Tibial artery (tissue), 4 donors: ENCODE results near the gene RFPL2.

Source experiments
- DNase-seq, 2 donors: peaks; one replicate each; pipeline ENCODE4 v3.0.0-alpha.2; 2019
- H3K27ac ChIP-seq, 2 donors: fragments of 200-600 bp; sonication (generic) in 1 of 2; 1 replicate in 1 of 2; 2 replicates in 1 of 2; pipeline ENCODE4 v1.5.1; 2018 to 2019; ENCODE audit warnings: mild to moderate bottlenecking in 1 of 2
- H3K27me3 ChIP-seq, 2 donors: fragments of 200-600 bp; sonication (generic) in 1 of 2; one replicate each; pipeline versions ENCODE4 v1.5.1 to v1.6.0; 2016 to 2019
- H3K36me3 ChIP-seq, 3 donors: fragments of 200-600 bp; sonication (generic) in 2 of 3; one replicate each; pipeline ENCODE4 v1.5.1; 2016 to 2019; ENCODE audit warnings: mild to moderate bottlenecking in 2 of 3
- H3K4me1 ChIP-seq, 4 donors: fragments of 200-600 bp; sonication (generic) in 2 of 4; 1 replicate in 3 of 4; 2 replicates in 1 of 4; pipeline ENCODE4 v1.5.1; 2016 to 2019
- H3K4me3 ChIP-seq, 2 donors: fragments of 200-600 bp; sonication (generic) in 1 of 2; 1 replicate in 1 of 2; 2 replicates in 1 of 2; pipeline ENCODE4 v1.5.1; 2018 to 2019; ENCODE audit warnings: mild to moderate bottlenecking in 2 of 2
- H3K9me3 ChIP-seq, 3 donors: fragments of 200-600 bp; sonication (generic) in 1 of 3; one replicate each; pipeline ENCODE4 v1.5.1; 2016 to 2019
- CTCF ChIP-seq, 2 experiments: fragments of 200-600 bp in 1 of 2; fragments of 450-650 bp in 1 of 2; IDR thresholded peaks; one replicate each; pipeline ENCODE4 v1.5.1; 2017 to 2019; ENCODE audit warnings: antibody characterized with exemption in 2 of 2, mild to moderate bottlenecking in 1 of 2, moderate library complexity in 1 of 2
- intact Hi-C: fragments of 100-400 bp; cut with DNase I; formaldehyde crosslinking; loops from one replicate; pipeline ENCODE4 v1.15.0; 2023; ENCODE audit warnings: low total_unique reads

Gene RFPL2

GRCh38 chr22:32244547-32244946, 39.7 kb upstream of the RFPL2 start:
- no peaks in the 10 kb centered on the region for H3K4me1 ChIP-seq
- H3K9me3 ChIP-seq: no peaks in the 10 kb centered on the region
- DNase-seq: no peak
- intact Hi-C loops: no loop called here
- no peak overlapping the region for H3K27ac ChIP-seq
- H3K27me3 ChIP-seq: peaks cover 0 to 15% of the 10 kb centered on the region in 2 donors
- H3K36me3 ChIP-seq: no peaks in the 10 kb centered on the region
- TF ChIP-seq CTCF (IDR thresholded peaks at IDR 0.05): no peak
- H3K4me3 ChIP-seq: no peak overlapping the region

DNA sequence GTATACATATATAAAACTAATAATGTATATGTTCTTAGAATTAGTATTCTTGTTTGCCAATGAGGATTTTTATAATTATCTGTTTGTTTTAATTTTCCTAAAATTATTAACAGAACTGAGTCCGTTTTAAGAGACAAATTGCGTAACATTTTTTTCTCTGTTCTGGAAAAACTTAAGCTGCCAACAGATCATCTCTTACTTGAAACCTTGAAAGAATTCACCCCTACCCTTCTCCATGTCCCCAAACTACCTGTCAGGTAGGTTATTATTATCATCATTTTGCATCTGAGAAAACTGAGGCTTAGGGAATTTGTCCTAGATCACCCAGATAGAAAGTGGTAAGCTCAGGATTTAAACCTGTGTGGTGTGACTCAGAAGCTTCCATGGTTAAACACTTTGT, 35.6 kb upstream of the RFPL2 start:
- no peak overlapping the region for H3K4me3 ChIP-seq
- no peak for TF ChIP-seq CTCF (IDR thresholded peaks at IDR 0.05)
- intact Hi-C loops: no loop called here
- H3K27me3 ChIP-seq: peaks cover 0 to 6% of the 10 kb centered on the region in 2 donors
- no peaks in the 10 kb centered on the region for H3K36me3 ChIP-seq
- no peaks in the 10 kb centered on the region for H3K9me3 ChIP-seq
- DNase-seq: no peak
- no peaks in the 10 kb centered on the region for H3K4me1 ChIP-seq
- H3K27ac ChIP-seq: no peak overlapping the region

GRCh38 chr22:32237906-32238305, 33.0 kb upstream of the RFPL2 start:
- DNase-seq: no peak
- H3K4me1 ChIP-seq: no peaks in the 10 kb centered on the region
- TF ChIP-seq CTCF (IDR thresholded peaks at IDR 0.05): no peak
- H3K36me3 ChIP-seq: no peaks in the 10 kb centered on the region
- H3K9me3 ChIP-seq: no peaks in the 10 kb centered on the region
- intact Hi-C loops: no loop called here
- H3K27ac ChIP-seq: no peak overlapping the region
- H3K27me3 ChIP-seq: peaks cover 0 to 9% of the 10 kb centered on the region in 2 donors
- H3K4me3 ChIP-seq: no peak overlapping the region

- H3K4me1 ChIP-seq: no peaks in the 10 kb centered on the region
- no peak overlapping the region for H3K27ac ChIP-seq
- H3K9me3 ChIP-seq: no peaks in the 10 kb centered on the region
- H3K4me3 ChIP-seq: no peak overlapping the region
- intact Hi-C loops: no loop called here
- no peaks in the 10 kb centered on the region for H3K36me3 ChIP-seq
- H3K27me3 ChIP-seq: peaks cover 0 to 9% of the 10 kb centered on the region in 2 donors
- TF ChIP-seq CTCF (IDR thresholded peaks at IDR 0.05): no peak
- DNase-seq: no peak
Observed at GRCh38 chr22:32236970-32237369, 32.1 kb upstream of the RFPL2 start.

DNA sequence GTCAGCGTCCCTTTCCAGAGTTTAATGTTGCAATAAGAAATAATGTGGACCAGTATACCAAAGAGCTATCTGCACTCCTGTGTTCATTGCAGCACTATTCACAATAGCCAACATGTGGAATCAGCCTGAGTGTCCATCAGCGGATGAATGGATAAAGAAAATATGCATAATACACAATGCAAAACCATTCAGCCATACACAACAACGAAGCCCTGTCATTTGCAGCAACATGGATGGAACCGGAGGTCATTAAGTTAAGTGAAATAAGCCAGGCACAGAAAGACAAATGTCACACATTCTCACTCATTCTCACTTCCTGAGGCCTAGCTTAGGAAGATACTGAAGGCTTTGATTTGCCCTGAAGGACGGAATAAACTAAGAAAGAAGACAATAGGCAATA, 28.2 kb upstream of the RFPL2 start:
- Histone ChIP-seq H3K36me3 (no peaks in the 10 kb centered on the region), H3K4me1 (no peaks in the 10 kb centered on the region), H3K4me3 (no peak overlapping the region), H3K27me3 (peaks cover 0 to 9% of the 10 kb centered on the region in 2 donors), H3K9me3 (no peaks in the 10 kb centered on the region), H3K27ac (no peak overlapping the region)
- DNase-seq: no peak
- TF ChIP-seq CTCF (IDR thresholded peaks at IDR 0.05): no peak
- intact Hi-C loops: no loop called here

- H3K27ac ChIP-seq: no peak overlapping the region
- no peak overlapping the region for H3K4me3 ChIP-seq
- DNase-seq: no peak
- TF ChIP-seq CTCF (IDR thresholded peaks at IDR 0.05): no peak
- no peaks in the 10 kb centered on the region for H3K4me1 ChIP-seq
- no peaks in the 10 kb centered on the region for H3K9me3 ChIP-seq
- peaks cover 0 to 9% of the 10 kb centered on the region in 2 donors for H3K27me3 ChIP-seq
- intact Hi-C loops: no loop called here
- H3K36me3 ChIP-seq: no peaks in the 10 kb centered on the region
Observed at GRCh38 chr22:32232191-32232830, 27.4 kb upstream of the RFPL2 start.
